PFSK-1 (cell line): Measurements from ENCODE around the gene TBPL1.

Source experiments
- FOXP2 ChIP-seq: optimal IDR thresholded peaks from 2 replicates; pipeline ENCODE3; 2011; ENCODE audit warnings: borderline replicate concordance, control low read depth, inconsistent platforms; ENCODE audit not compliant: insufficient read depth; ENCODE audit errors: extremely low read length, extremely low read depth
- POLR2AphosphoS5 ChIP-seq: IDR thresholded peaks from 2 replicates; pipeline ENCODE4 v1.6.1; 2012; ENCODE audit warnings: low read depth, mild to moderate bottlenecking, control low read depth, low read length, moderate library complexity
- REST ChIP-seq, 2 experiments: IDR thresholded peaks; 2 replicates each; pipeline versions ENCODE4 v1.6.1 to v1.8.0; 2011 to 2012; ENCODE audit warnings: low read depth in 2 of 2, low read length in 2 of 2, control low read depth in 1 of 2, inconsistent platforms in 1 of 2, mild to moderate bottlenecking in 1 of 2, moderate library complexity in 1 of 2; ENCODE audit not compliant: insufficient read depth in 1 of 2
- SIN3A ChIP-seq: IDR thresholded peaks from 2 replicates; pipeline ENCODE4 v1.6.1; 2012; ENCODE audit warnings: mild to moderate bottlenecking, low read length, moderate library complexity, borderline replicate concordance; ENCODE audit not compliant: insufficient read depth
- TAF1 ChIP-seq: IDR thresholded peaks from 2 replicates; pipeline ENCODE4 v1.6.1; 2012; ENCODE audit warnings: low read length, control low read depth, borderline replicate concordance; ENCODE audit not compliant: insufficient read depth

DNA sequence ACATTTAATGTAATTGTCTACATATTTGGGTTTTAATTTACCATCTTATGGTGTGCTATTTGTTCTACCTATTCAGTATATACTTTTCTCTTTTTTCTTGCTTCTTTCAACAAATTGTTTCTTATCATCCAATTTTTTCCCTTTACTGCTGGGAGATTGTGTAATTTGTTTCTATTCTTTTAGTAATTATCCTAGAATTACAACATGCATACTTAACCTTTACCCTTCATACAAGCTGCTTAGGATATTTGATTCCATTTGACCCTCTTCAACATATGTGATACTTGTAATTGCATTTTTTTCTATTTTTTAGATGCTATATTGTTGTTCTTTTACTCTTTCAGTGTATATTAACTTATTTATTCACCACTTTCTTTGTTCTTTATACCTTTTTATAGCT lies 15.1 kb upstream of the TBPL1 start:
- TF ChIP-seq POLR2AphosphoS5, result no peak
- no peak for TF ChIP-seq SIN3A
- no peak for TF ChIP-seq REST (IDR thresholded peaks at IDR 0.05; ENCODE audit: insufficient read depth in 1 of 2, low read depth in 2 of 2, low read length in 2 of 2)
- TF ChIP-seq FOXP2, result no peak
- TF ChIP-seq TAF1, result no peak
